ENCODE results near the gene AHNAK2.
"Not testable (repeated sequence)": the region's sequence is repeated elsewhere in the genome, so short reads cannot be mapped to it uniquely, and the experiment has no call there.

AHNAK2 gene

DNA sequence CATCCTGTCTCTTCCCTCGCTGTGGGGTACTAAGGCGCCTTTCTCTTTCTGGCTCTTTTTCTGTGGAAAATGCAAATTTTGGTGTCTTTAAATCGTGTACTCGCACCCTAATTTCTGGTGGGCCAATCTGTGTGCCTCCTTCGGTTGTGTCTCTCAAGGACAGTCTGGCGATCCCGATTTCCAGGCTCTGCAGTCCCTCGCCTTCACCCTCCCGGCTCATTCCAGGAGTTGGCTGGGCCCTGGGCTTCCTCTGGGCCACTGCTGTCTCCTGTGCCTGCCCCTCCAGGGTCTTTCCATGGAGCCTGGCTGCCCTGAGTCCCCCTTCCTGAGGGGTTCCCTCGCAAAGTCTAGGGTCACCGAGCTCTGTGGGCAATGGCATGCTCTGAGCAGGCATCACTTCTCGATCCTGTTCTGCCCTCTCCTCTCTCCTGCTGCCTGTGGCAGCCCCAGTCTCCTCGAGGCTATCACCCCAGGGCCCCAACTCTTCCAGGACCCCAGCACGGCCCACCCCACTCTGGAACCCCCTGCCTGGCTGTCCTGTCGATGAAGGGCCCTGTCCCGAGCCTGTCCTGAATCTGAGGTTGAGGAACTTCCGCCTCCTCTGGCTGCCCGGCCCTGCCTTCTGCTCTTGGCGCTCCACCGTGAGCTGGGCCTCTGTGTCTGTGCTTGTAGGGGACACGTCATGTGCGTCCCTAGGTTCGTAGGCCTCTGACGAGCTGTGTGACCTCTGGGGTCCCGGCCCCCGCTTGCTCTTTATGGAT lies 24.1 kb downstream of the AHNAK2 start:
- no peak for DNase-seq (ENCODE audit: low read depth)

DNA sequence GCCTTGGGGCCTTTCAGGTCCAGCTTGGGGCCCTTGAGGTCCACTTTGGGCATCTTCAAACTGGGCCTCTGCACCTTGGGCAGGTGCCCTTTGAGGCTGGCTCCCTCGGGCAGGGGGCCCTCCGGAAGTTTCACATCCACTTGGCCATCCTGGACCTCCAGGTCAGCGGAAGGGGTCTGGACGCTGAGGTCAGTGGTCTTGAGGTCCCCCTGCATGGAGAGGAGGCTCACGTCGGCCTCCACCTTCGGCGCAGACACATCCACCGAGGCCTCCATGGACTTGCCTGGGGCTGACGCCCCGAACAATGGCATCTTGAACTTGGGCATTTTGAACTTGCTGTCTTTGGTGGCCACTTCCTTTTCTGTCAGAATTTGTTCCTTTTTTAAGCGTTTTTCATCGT lies 25.1 kb downstream of the AHNAK2 start:
- DNase-seq (ENCODE audit: low read depth) = no peak

DNA sequence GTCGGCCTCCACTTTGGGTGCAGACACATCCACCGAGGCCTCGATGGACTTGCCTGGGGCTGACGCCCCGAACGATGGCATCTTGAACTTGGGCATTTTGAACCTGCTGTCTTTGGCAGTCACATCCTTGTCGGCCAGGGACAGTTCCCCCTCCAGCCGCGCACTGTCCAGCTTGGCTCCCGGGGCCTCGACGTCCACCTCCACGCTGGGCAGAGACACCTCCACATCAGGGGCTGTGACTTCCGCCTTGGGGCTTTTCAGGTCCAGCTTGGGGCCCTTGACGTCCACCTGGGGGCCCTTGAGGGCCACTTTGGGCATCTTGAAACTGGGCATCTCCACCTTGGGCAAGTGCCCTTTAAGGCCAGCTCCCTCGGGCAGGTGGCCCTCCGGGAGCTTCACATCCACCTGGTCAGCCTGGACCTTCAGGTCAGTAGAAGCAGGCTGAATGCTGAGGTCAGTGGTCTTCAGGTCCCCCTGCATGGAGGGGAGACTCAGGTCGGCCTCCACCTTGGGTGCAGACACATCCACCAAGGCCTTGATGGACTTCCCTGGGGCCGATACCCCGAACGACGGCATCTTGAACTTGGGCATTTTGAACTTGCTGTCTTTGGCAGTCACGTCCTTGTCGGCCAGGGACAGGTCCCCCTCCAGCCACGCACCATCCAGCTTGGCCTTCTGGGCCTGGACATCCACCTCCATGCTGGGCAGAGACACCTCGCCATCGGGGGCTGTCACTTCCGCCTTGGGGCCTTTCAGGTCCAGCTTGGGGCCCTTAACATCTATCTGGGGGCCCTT lies 26.1 kb downstream of the AHNAK2 start:
- DNase-seq (ENCODE audit: low read depth) = not testable (repeated sequence)

DNA sequence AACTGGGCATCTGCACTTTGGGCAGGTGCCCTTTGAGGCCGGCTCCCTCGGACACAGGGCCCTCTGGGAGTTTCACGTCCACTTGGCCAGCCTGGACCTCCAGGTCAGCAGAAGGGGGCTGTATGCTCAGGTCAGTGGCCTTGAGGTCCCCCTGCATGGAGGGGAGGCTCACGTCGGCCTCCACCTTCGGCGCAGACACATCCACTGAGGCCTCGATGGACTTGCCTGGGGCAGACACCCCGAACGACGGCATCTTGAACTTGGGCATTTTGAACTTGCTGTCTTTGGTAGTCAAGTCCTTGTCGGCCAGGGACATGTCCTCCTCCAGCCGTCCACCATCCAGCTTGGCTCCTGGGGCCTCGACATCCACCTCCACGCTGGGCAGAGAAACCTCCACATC lies 27.5 kb downstream of the AHNAK2 start:
- DNase-seq (ENCODE audit: low read depth) = not testable (repeated sequence)

DNA sequence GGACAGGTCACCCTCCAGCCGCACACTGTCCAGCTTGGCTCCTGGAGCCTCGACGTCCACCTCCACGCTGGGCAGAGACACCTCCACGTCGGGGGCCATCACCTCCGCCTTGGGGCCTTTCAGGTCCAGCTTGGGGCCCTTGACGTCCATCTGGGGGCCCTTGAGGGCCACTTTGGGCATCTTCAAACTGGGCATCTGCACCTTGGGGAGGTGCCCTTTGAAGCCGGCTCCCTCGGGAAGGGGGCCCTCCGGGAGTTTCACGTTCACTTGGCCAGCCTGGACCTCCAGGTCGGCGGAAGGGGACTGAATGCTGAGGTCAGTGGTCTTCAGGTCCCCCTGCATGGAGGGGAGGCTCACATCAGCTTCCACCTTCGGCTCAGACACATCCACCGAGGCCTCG lies 28.2 kb downstream of the AHNAK2 start:
- DNase-seq (ENCODE audit: low read depth) = no peak

DNA sequence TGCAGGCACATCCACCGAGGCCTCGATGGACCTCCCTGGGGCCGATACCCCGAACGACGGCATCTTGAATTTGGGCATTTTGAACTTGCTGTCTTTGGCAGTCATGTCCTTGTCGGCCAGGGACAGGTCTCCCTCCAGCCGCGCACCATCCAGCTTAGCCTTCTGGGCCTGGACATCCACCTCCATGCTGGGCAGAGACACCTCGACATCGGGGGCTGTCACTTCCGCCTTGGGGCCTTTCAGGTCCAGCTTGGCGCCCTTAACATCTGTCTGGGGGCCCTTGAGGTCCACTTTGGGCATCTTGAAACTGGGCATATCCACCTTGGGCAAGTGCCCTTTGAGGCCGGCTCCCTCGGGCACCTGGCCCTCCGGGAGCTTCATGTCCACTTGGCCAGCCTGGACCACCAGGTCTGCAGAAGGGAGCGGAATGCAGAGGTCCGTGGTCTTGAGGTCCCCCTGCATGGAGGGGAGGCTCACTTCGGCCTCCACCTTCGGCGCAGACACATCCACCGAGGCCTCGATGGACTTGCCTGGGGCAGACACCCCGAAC lies 28.7 kb downstream of the AHNAK2 start:
- DNase-seq (ENCODE audit: low read depth) = not testable (repeated sequence)

DNA sequence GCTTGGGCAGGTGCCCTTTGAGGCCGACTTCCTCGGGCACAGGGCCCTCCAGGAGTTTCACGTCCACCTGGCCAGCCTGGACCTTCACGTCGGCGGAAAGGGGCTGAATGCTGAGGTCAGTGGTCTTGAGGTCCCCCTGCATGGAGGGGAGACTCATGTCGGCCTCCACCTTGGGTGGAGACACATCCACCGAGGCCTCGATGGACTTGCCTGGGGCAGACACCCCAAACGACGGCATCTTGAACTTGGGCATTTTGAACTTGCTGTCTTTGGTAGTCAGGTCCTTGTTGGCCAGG lies 29.5 kb downstream of the AHNAK2 start:
- no peak for DNase-seq (ENCODE audit: low read depth)

DNA sequence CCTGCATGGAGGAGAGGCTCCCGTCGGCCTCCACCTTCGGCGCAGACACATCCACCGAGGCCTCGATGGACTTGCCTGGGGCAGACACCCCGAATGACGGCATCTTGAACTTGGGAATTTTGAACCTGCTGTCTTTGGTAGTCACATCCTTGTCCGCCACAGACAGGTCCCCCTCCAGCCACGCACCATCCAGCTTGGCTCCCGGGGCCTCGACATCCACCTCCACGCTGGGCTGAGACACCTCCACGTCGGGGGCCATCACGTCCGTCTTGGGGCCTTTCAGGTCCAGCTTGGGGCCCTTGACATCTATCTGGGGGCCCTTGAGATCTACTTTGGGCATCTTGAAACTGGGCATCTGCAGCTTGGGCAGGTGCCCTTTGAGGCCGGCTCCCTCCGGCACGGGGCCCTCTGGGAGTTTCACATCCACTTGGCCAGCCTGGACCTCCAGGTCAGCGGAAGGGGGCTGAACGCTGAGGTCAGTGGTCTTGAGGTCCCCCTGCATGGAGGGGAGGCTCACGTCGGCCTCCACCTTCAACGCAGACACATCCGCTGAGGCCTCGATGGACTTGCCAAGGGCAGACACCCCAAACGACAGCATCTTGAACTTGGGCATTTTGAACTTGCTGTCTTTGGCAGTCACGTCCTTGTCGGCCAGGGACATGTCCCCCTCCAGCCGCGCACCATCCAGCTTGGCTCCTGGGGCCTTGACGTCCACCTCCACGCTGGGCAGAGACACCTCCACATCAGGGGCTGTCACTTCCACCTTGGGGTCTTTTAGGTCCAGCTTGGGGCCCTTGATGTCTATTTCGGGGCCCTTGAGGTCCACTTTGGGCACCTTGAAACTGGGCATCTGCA lies 30.1 kb downstream of the AHNAK2 start:
- not testable (repeated sequence) for DNase-seq (ENCODE audit: low read depth)

DNA sequence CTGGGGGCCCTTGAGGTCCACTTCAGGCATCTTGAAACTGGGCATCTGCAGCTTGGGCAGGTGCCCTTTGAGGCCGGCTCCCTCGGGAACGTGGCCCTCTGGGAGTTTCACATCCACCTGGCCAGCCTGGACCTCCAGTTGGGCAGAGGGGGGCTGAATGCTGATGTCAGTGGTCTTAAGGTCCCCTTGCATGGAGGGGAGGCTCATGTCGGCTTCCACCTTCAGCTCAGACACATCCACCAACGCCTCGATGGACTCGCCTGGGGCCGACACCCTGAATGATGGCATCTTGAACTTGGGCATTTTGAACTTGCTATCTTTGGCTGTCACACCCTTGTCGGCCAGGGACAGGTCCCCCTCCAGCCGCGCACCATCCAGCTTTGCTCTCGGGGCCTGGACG lies 31.0 kb downstream of the AHNAK2 start:
- not testable (repeated sequence) for DNase-seq (ENCODE audit: low read depth)

DNA sequence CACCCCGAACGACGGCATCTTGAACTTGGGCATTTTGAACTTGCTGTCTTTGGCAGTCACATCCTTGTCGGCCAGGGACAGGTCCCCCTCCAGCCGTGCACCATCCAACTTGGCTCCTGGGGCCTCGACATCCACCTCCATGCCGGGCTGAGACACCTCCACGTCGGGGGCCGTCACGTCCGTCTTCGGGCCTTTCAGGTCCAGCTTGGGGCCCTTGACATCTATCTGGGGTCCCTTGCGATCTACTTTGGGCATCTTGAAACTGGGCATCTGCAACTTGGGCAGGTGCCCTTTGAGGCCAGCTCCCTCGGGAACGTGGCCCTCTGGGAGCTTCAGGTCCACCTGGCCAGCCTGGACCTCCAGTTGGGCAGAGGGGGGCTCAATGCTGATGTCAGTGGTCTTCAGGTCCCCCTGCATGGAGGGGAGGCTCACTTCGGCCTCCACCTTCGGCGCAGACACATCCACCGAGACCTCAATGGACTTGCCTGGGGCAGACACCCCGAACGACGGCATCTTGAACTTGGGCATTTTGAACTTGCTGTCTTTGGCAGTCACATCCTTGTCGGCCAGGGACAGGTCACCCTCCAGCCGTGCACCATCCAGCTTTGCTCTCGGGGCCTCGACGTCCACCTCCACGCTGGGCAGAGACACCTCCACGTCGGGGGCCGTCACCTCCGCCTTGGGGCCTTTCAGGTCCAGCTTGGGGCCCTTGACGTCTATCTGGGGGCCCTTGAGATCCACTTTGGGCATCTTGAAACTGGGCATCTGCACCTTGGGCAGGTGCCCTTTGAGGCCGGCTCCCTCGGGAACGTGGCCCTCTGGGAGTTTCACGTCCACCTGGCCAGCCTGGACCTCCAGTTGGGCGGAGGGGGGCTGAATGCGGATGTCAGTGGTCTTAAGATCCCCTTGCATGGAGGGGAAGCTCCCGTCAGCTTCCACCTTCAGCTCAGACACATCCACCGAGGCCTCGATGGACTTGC lies 31.9 kb downstream of the AHNAK2 start:
- not testable (repeated sequence) for DNase-seq (ENCODE audit: low read depth)

DNA sequence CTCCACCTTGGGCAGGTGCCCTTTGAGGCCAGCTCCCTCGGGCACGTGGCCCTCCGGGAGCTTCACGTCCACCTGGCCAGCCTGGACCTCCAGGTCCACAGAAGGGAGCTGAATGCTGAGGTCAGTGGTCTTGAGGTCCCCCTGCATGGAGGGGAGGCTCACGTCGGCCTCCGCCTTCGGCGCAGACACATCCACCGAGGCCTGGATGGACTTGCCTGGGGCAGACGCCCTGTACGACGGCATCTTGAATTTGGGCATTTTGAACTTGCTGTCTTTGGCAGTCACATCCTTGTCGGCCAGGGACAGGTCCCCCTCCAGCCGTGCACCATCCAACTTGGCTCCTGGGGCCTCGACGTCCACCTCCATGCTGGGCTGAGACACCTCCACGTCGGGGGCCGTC lies 32.9 kb downstream of the AHNAK2 start:
- not testable (repeated sequence) for DNase-seq (ENCODE audit: low read depth)

DNA sequence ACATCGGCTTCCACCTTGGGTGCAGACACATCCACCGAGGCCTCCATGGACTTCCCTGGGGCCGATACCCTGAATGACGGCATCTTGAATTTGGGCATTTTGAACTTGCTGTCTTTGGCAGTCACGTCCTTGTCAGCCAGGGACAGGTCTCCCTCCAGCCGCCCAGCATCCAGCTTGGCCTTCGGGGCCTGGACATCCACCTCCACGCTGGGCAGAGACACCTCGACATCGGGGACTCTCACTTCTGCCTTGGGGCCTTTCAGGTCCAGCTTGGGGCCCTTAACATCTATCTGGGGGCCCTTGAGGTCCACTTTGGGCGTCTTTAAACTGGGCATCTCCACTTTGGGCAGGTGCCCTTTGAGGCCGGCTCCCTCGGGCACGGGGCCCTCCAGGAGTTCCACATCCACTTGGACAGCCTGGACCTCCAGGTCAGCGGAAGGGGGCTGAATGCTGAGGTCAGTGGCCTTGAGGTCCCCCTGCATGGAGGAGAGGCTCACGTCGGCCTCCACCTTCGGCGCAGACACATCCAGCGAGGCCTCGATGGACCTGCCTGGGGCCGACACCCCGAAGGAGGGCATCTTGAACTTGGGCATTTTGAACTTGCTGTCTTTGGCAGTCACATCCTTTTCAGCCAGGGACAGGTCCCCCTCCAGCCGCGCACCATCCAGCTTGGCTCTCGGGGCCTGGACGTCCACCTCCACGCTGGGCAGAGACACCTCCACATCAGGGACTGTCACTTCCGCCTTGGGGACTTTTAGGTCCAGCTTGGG lies 33.6 kb downstream of the AHNAK2 start:
- DNase-seq (ENCODE audit: low read depth) = not testable (repeated sequence)

DNA sequence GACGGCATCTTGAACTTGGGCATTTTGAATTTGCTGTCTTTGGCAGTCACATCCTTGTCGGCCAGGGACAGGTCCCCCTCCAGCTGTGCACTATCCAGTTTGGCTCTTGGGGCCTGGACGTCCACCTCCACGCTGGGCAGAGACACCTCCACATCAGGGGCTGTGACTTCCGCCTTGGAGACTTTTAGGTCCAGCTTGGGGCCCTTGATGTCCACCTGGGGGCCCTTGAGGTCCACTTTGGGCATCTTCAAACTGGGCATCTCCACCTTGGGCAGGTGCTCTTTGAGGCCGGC lies 34.2 kb downstream of the AHNAK2 start:
- not testable (repeated sequence) for DNase-seq (ENCODE audit: low read depth)

DNA sequence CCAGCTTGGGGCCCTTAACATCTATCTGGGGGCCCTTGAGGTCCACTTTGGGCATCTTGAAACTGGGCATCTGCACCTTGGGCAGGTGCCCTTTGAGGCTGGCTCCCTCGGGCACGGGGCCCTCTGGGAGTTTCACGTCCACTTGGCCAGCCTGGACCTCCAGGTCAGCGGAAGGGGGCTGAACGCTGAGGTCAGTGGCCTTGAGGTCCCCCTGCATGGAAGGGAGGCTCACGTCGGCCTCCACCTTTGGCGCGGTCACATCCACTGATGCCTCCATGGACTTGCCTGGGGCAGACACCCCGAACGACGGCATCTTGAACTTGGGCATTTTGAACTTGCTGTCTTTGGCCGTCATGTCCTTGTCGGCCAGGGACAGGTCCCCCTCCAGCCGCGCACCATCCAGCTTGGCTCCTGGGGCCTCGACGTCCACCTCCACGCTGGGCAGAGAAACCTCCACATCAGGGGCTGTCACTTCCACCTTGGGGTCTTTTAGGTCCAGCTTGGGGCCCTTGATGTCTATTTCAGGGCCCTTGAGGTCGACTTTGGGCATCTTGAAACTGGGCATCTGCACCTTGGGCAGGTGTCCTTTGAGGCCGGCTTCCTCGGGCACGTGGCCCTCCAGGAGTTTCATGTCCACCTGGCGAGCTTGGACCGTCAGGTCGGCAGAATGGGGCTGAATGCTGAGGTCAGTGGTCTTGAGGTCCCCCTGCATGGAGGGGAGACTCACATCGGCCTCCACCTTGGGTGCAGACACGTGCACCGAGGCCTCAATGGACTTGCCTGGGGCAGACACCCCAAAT lies 34.8 kb downstream of the AHNAK2 start:
- not testable (repeated sequence) for DNase-seq (ENCODE audit: low read depth)

DNA sequence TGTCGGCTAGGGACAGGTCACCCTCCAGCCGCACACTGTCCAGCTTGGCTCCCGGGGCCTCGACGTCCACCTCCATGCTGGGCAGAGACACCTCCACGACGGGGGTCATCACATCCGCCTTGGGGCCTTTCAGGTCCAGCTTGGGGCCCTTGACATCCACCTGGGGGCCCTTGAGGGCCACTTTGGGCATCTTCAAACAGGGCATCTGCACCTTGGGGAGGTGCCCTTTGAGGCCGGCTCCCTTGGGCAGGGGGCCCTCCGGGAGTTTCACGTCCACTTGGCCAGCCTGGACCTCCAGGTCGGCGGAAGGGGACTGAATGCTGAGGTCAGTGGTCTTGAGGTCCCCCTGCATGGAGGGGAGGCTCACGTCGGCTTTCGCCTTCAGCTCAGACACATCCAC lies 35.6 kb downstream of the AHNAK2 start:
- no peak for DNase-seq (ENCODE audit: low read depth)

DNA sequence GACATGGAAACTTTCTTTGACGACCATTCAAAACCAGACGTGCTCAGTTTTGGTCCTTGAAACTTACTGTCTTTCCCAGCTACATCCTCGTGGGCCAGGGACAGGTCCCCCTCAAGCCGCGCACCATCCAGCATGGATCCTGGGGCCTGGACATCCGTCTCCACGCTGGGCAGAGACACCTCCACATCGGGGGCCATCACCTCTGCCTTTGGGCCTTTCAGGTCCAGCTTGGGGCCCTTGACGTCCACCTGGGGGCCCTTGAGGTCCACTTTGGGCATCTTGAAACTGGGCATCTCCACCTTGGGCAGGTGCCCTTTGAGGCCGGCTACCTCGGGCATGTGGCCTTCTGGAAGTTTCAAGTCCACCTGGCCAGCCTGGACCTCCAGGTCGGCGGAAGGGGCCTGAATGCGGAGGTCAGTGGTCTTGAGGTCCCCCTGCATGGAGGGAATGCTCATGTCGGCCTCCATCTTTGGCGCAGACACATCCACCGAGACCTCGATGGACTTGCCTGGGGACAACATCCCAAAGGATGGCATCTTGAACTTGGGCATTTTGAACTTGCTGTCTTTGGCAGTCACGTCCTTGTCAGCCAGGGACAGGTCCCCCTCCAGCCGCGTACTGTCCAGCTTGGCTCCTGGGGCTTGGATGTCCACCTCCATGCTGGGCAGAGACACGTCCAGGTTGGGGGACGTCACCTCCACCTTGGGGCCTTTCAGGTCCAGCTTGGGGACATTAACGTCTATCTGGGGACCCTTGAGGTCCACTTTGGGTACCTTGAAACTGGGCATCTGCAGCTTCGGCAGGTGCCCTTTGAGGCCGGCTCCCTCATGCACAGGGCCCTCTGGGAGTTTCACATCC lies 36.4 kb downstream of the AHNAK2 start:
- no peak for DNase-seq (ENCODE audit: low read depth)

DNA sequence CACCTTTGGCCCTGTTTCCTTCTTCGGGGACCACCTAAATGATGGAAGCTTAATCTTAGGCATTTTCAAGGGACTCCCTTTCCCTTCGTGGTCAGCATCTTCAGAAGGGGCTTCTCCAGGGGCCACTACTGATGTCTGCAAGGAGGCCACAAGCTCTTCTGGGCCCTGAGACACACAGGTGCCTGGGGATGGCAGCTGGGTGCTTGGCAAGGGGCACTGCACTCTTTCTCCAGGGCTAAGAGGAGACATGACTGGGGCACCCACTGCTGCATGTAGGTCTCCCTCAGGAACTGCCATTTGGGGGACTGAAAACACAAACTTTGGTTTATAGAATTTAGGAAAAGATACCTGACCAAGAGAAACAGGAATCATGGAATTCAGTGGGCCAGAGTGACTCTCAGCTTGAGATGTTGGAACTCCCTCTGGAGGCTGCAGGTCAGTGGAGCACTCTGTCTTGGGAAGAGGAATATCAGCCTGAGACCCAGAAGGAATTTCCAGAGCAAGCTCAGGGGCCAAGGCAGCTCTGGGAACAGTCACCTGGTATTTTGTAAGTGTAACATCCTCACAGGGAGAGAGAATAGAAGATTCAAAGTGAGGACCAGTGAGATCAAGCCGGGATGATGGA lies 37.5 kb downstream of the AHNAK2 start:
- DNase-seq (ENCODE audit: low read depth) = no peak

DNA sequence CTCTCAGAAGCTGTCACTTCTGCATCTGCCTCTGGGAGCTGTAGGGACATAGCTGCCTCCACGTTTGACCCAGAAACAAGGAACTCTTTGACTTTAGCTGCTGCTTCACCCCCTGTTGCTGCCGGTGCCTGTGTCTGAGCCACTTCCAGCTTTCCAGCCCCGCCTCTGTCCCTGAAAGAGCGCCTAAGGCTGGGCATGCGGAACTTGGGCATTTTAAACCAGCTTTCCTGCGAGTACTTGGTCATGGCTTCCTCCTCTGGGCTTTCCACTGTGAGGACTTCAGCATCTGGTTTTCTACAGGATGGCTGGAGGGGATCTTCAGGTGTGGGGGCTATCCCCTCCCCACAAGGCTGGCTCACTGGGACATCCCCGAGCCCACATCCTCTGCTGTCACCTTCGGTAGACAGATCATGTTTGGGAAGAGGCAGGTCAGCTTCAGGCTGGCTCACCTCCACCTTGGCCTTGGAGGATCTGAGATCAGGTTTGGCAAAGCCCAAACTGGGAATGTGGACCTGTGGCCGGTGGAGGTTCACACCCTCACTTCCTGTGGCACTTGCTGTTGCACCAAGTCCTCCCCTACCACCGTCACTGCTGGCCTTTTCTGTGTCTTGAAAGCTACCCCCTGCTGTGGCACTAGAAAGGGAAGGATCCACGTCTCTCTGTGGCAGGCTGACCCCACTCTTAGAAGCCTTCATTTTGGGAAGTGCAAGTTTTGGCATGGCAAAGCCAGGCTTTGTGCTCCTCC lies 38.3 kb downstream of the AHNAK2 start:
- no peak for DNase-seq (ENCODE audit: low read depth)
